Measurements from ENCODE around the gene TMA16. TPM values are rescaled to one million over a fixed set of nuclear protein-coding genes. Genes with fewer than 3 reads are reported as not detected.
"Not testable (repeated sequence)": the region's sequence is repeated elsewhere in the genome, so short reads cannot be mapped to it uniquely, and the experiment has no call there.

The TMA16 gene
- total RNA-seq (10 to 100 TPM; 15.6 to 24.6 TPM), polyA plus RNA-seq (ENCODE audit: insufficient read length in 2 of 2) (10 to 100 TPM; 13.3 to 18.1 TPM)
- long read RNA-seq, donor 1, transcript TMA16-201 (7 exons, 1,978 nt), result major isoform, 8 of 24 reads
- long read RNA-seq, donor 1, partial matches to known transcripts, result 13 of 24 reads
- long read RNA-seq, donor 1, other reads (novel, unspliced or antisense), result 0 of 24 reads
- long read RNA-seq, donor 2, partial matches to known transcripts, result 0 of 4 reads
- long read RNA-seq, donor 2, other reads (novel, unspliced or antisense), result 0 of 4 reads
- long read RNA-seq, donor 3, partial matches to known transcripts, result 5 of 9 reads
- long read RNA-seq, donor 3, other reads (novel, unspliced or antisense), result 0 of 9 reads
- long read RNA-seq, donor 4, transcript TMA16-201 (7 exons, 1,978 nt), result major isoform, 5 of 27 reads
- long read RNA-seq, donor 4, partial matches to known transcripts, result 22 of 27 reads
- long read RNA-seq, donor 4, other reads (novel, unspliced or antisense), result 0 of 27 reads

DNA sequence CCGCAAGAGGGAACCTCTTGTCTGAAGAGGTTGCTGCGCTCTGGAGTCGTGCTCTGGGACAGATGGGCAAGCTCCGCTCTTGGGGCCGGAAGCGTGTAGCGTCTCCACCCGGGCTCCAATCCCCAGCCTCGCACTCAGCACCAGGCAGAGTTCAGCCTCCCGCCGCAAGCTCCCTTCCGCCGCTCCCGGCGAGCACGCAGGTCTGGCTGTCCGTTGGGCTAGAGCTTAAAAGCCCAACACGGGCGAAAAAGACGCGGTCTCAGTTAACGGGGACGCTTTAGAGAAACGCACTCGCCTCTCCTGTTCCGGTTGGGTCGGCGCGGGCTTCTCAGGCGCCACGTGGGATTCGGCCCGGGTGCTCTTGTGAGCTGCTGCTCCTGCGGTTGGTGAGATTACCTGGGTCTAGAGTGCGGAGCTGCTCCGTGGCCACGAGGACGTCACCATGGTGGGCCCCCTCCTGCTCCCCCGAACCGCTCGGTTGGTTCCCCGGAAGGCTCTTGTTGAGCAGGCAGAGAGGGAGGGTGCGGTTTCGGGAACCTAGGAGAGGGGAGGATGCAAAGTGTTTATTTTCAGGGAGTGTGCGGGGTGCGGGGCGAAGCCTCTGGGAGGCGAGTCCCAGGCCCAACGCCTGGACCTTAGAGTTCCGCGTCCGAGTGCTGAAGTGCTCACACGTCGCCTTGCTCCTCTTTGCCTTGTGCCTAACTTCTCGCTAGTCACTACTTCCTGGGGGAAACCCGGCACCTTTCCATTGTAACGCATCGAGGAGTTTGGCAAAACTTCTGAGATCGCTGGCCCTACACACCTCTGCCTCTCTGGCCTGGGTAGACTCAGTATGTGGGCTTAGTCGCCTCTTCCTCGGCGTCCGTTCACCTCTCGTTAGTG is at the start of gene TMA16:
TMA16 (plus strand) TSS at position 331 of the 882 bp plus-strand sequence; CDS start at position 443, 112 bp downstream.
- no peaks in the 10 kb centered on the region for H3K27me3 ChIP-seq (ENCODE audit: control insufficient read depth, insufficient read depth, low read length)
- H3K9me3 ChIP-seq (ENCODE audit: control insufficient read depth, insufficient read depth, low read length), result no peaks in the 10 kb centered on the region

DNA sequence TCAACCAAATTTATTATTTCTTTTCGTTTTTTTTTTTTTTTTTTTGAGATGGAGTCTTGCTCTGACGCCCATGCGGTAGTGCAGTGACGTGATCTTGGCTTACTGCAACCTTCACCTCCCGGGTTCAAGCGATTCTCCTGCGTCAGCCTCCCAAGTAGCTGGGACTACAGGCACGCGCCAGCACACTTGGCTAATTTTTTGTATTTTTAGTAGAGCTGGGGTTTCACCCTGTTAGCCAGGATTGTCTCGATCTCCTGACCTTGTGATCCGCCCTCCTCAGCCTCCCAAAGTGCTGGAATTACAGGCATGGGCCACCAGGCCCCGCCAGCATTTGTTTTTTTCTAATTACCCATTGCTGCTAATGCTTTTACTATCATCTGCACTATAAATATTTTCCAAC is 47.5 kb upstream of the TMA16 start:
- H3K4me3 ChIP-seq (ENCODE audit: low read depth, low read length); H3K9me3 ChIP-seq (ENCODE audit: control insufficient read depth, insufficient read depth, low read length); H3K4me1 ChIP-seq (ENCODE audit: control insufficient read depth, insufficient read depth, low read length); H3K27me3 ChIP-seq (ENCODE audit: control insufficient read depth, insufficient read depth, low read length); H3K27ac ChIP-seq (ENCODE audit: low read depth, low read length); DNase-seq (ENCODE audit: low read depth in 4 of 6, low spot score in 6 of 6); H3K36me3 ChIP-seq (ENCODE audit: control insufficient read depth, insufficient read depth, low read length): not testable (repeated sequence)
- WGBS (ENCODE audit: insufficient coverage), result 95% methylated on average over 8 of the region's 12 CpGs

More for the DNA sequence above, at the start of gene TMA16:
- Histone ChIP-seq H3K4me1 (ENCODE audit: control insufficient read depth, insufficient read depth, low read length) (peaks cover 6% of the 10 kb centered on the region), H3K4me3 (ENCODE audit: low read depth, low read length) (peak within 1 kb of the TSS; percentile 92), H3K36me3 (ENCODE audit: control insufficient read depth, insufficient read depth, low read length) (no peaks in the 10 kb centered on the region), H3K27ac (ENCODE audit: low read depth, low read length) (peak within 1 kb of the TSS; percentile 81)
- peak; percentile 77 to 97 (median 84) for DNase-seq (ENCODE audit: low read depth in 4 of 6, low spot score in 6 of 6)
- WGBS (ENCODE audit: insufficient coverage), result under 1% methylated on average over 59 of the region's 64 CpGs

DNA sequence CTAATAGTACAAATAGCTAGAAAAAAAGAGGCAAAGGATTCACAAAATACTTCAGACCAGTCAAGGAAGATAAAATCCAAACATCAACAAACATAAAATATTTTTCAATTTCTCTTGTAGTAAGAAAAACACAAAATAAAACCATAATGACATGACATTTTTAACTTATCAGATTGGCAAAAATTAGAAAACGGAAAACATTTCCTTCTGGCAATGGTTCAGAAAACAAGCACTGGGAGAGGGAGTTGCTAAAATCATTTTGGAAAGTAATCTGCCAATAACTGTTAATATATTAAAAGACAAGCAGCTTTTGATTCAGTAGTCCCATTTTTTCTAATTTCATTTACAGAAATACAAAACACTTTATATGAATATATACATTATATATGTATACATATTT is 47.0 kb upstream of the TMA16 start:
- Histone ChIP-seq H3K27me3 (ENCODE audit: control insufficient read depth, insufficient read depth, low read length) (no peaks in the 10 kb centered on the region), H3K36me3 (ENCODE audit: control insufficient read depth, insufficient read depth, low read length) (no peaks in the 10 kb centered on the region), H3K4me3 (ENCODE audit: low read depth, low read length) (no peak overlapping the region), H3K9me3 (ENCODE audit: control insufficient read depth, insufficient read depth, low read length) (no peaks in the 10 kb centered on the region), H3K27ac (ENCODE audit: low read depth, low read length) (no peak overlapping the region), H3K4me1 (ENCODE audit: control insufficient read depth, insufficient read depth, low read length) (no peaks in the 10 kb centered on the region)
- WGBS (ENCODE audit: insufficient coverage), result no CpG with 5 or more reads among the region's 1 CpG
- no peak for DNase-seq (ENCODE audit: low read depth in 4 of 6, low spot score in 6 of 6)

DNA sequence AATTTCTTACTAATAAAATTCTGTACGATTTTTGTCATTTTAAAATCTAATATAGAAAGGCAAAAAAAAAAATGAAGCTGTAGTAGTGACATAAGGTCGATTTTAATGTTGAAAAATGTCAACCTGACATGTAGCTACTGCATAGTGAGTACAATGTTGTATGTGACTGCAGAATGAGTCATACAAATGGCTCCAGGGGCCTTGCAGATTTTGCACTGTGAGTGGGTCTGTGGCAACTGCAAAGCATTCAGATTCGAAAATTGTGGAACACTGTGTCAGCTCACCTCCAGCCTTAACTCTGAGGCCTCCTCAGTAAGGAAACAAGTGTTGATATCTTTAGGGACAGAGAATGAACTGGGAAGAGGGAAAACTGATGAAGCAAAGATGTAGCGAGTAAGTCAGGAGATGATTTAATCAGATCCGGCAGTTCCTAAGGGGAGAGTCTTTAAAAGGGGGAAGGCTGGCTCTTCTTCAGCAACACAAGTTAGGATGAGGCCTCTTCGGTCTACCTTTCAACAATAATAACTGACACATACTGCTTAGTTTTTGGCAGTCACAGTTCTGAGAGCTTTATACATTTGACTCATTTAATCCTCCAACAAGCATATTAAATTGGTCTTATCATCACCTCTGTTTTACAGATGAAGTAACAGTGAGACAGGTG is 45.8 kb upstream of the TMA16 start:
- Histone ChIP-seq H3K27ac (ENCODE audit: low read depth, low read length) (no peak overlapping the region), H3K9me3 (ENCODE audit: control insufficient read depth, insufficient read depth, low read length) (no peaks in the 10 kb centered on the region), H3K27me3 (ENCODE audit: control insufficient read depth, insufficient read depth, low read length) (no peaks in the 10 kb centered on the region), H3K4me1 (ENCODE audit: control insufficient read depth, insufficient read depth, low read length) (no peaks in the 10 kb centered on the region), H3K36me3 (ENCODE audit: control insufficient read depth, insufficient read depth, low read length) (no peaks in the 10 kb centered on the region), H3K4me3 (ENCODE audit: low read depth, low read length) (no peak overlapping the region)
- WGBS (ENCODE audit: insufficient coverage), result 50% methylated on average over 1 of the region's 6 CpGs
- peak in 1 of 6 donors; percentile 9 for DNase-seq (ENCODE audit: low read depth in 4 of 6, low spot score in 6 of 6)

DNA sequence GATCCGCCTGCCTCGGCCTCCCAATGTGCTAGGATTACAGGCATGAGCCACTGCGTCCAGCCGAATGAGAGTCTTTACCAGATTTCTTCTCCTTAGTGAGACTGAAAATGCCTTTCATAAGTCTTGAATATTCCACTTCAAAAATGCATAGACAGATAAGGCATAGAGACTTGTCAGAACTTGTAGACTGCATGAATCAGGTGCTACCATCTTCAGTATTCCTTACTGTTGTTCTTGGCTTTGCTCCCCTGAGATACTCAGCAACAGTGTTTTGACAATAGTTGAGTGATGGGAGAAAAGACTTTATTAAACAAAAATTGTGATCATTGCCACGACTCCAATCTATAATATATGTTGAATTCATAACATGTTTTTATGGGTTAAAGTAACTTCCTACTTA is 31.9 kb upstream of the TMA16 start:
- no peaks in the 10 kb centered on the region for H3K4me1 ChIP-seq (ENCODE audit: control insufficient read depth, insufficient read depth, low read length)
- no peak overlapping the region for H3K4me3 ChIP-seq (ENCODE audit: low read depth, low read length)
- H3K9me3 ChIP-seq (ENCODE audit: control insufficient read depth, insufficient read depth, low read length), result no peaks in the 10 kb centered on the region
- no CpG with 5 or more reads among the region's 5 CpGs for WGBS (ENCODE audit: insufficient coverage)
- H3K27ac ChIP-seq (ENCODE audit: low read depth, low read length), result no peak overlapping the region
- H3K36me3 ChIP-seq (ENCODE audit: control insufficient read depth, insufficient read depth, low read length), result no peaks in the 10 kb centered on the region
- no peak for DNase-seq (ENCODE audit: low read depth in 4 of 6, low spot score in 6 of 6)
- H3K27me3 ChIP-seq (ENCODE audit: control insufficient read depth, insufficient read depth, low read length), result no peaks in the 10 kb centered on the region

DNA sequence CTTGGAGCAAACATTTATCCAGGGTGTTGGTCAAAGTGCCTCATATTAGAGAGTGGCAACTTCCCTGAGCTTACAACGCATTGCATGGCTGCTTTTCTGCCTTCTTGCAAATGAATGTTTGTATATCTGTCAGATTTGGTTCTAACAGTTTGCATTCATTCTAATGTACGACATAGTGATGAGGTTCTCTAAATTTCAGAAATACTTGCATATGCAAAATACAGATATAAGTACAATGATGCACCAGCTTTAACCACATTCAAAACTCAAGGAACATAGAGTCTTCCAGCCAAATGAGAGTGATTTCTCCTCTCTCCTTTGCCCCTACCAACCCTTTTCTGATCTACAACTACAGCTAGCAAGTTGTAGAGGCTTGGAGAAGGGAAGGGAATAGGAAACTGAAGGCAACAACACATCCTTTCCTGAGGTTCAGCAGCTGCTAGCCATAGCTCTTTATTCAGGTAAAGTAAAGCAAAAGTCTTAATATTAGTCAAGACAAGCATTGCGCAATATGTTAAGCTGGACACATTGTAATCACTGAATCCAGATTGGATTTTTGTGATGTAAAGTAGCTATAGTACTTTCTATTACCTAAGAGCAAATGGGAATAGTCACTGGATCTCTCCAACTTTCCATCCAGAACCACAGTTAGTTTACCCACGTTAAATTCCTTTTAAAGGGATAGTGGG is 27.3 kb upstream of the TMA16 start:
- H3K27me3 ChIP-seq (ENCODE audit: control insufficient read depth, insufficient read depth, low read length), result no peaks in the 10 kb centered on the region
- no CpG with 5 or more reads among the region's 4 CpGs for WGBS (ENCODE audit: insufficient coverage)
- H3K4me3 ChIP-seq (ENCODE audit: low read depth, low read length), result no peak overlapping the region
- H3K27ac ChIP-seq (ENCODE audit: low read depth, low read length), result no peak overlapping the region
- H3K4me1 ChIP-seq (ENCODE audit: control insufficient read depth, insufficient read depth, low read length), result no peaks in the 10 kb centered on the region
- DNase-seq (ENCODE audit: low read depth in 4 of 6, low spot score in 6 of 6), result no peak
- no peaks in the 10 kb centered on the region for H3K9me3 ChIP-seq (ENCODE audit: control insufficient read depth, insufficient read depth, low read length)
- no peaks in the 10 kb centered on the region for H3K36me3 ChIP-seq (ENCODE audit: control insufficient read depth, insufficient read depth, low read length)

DNA sequence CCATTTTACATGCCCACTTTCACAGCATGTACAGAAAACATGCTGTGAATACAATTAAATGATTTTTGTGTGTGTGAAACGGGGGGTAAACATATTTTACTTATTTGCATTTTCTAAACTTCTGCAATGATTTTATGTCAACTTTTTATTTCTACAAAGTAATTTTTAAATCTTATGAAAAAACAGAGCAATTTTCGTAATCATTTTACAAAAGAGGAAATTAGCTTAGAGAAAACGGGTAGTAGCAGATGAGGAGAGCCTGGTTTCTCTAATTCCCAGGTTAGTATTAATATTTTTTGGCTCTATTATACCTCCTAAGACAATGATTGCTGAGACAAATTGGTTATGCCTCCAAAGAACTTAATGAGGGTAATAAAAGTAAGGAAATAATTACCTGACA is 24.1 kb upstream of the TMA16 start:
- peak in 1 of 6 donors; percentile 67 for DNase-seq (ENCODE audit: low read depth in 4 of 6, low spot score in 6 of 6)
- Histone ChIP-seq H3K27me3 (ENCODE audit: control insufficient read depth, insufficient read depth, low read length) (no peaks in the 10 kb centered on the region), H3K4me1 (ENCODE audit: control insufficient read depth, insufficient read depth, low read length) (no peaks in the 10 kb centered on the region), H3K9me3 (ENCODE audit: control insufficient read depth, insufficient read depth, low read length) (no peaks in the 10 kb centered on the region), H3K36me3 (ENCODE audit: control insufficient read depth, insufficient read depth, low read length) (no peaks in the 10 kb centered on the region), H3K27ac (ENCODE audit: low read depth, low read length) (no peak overlapping the region), H3K4me3 (ENCODE audit: low read depth, low read length) (no peak overlapping the region)
- no CpG with 5 or more reads among the region's 3 CpGs for WGBS (ENCODE audit: insufficient coverage)

DNA sequence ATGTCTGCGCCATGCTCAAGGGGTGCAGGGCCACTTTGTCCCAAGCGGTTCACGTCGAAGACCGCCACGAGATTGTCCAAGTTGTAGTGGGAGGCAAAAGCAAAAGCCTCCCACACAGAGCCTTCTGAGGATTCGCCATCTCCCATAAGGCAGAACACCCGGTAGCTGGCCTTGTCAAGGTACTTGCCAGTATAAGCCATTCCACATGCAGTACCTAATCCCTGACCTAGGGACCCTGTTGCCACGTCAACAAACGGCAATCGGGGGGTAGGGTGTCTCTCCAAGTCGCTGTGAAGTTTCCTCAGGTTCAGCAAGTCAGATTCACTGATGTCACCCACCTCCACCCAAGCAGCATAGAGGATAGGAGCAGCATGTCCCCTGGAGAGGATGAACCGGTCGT is 21.4 kb upstream of the TMA16 start:
- Histone ChIP-seq H3K27ac (ENCODE audit: low read depth, low read length) (no peak overlapping the region), H3K36me3 (ENCODE audit: control insufficient read depth, insufficient read depth, low read length) (no peaks in the 10 kb centered on the region), H3K4me1 (ENCODE audit: control insufficient read depth, insufficient read depth, low read length) (no peaks in the 10 kb centered on the region), H3K9me3 (ENCODE audit: control insufficient read depth, insufficient read depth, low read length) (no peaks in the 10 kb centered on the region), H3K27me3 (ENCODE audit: control insufficient read depth, insufficient read depth, low read length) (no peaks in the 10 kb centered on the region), H3K4me3 (ENCODE audit: low read depth, low read length) (no peak overlapping the region)
- no peak for DNase-seq (ENCODE audit: low read depth in 4 of 6, low spot score in 6 of 6)
- 94% methylated on average over 14 of the region's 14 CpGs for WGBS (ENCODE audit: insufficient coverage)

DNA sequence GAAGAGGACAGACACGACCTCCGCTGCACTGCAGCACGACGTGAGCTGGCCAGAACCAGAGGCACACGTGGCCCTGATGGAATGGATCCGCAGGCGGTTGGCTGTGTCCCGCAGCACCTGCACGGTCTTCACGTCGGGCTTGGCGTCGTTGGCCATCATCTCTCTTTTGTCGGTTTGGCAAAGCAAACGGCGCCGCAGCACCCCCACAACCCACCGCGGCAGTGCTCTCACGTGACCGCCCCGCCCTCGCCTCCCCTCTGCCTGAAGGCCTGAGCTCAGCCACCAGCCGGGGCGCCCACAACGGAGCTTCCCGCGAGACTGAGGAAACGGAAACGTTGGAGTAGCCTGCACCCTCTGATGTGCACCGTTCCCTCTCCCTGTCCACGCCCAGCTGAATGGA is 20.9 kb upstream of the TMA16 start, which contains the start of gene TKTL2:
TKTL2 (minus strand) TSS at position 179 of the 400 bp plus-strand sequence; CDS start at position 159, 20 bp downstream.
- 91% methylated on average over 30 of the region's 32 CpGs for WGBS (ENCODE audit: insufficient coverage)
- DNase-seq (ENCODE audit: low read depth in 4 of 6, low spot score in 6 of 6), result no peak
- Histone ChIP-seq H3K9me3 (ENCODE audit: control insufficient read depth, insufficient read depth, low read length) (no peaks in the 10 kb centered on the region), H3K27ac (ENCODE audit: low read depth, low read length) (no peak within 1 kb of the TSS), H3K4me3 (ENCODE audit: low read depth, low read length) (no peak within 1 kb of the TSS), H3K27me3 (ENCODE audit: control insufficient read depth, insufficient read depth, low read length) (no peaks in the 10 kb centered on the region), H3K4me1 (ENCODE audit: control insufficient read depth, insufficient read depth, low read length) (no peaks in the 10 kb centered on the region), H3K36me3 (ENCODE audit: control insufficient read depth, insufficient read depth, low read length) (no peaks in the 10 kb centered on the region)
